Caco-2 (cell line): ENCODE results near the gene INPPL1. TPM values are rescaled to one million over a fixed set of nuclear protein-coding genes. Genes with fewer than 3 reads are reported as not detected.

Source experiments
- BruUV-seq: library from RNA; stranded (reverse); fragments of 400-500 nt; replicated peaks from 2 replicates; lab custom pipeline; 2021; lab: Mats Ljungman, UMichigan
- CTCF ChIA-PET: fragments of 300-600 bp; sonication (Branson Sonifier 250); formaldehyde crosslinking; loops from one replicate; lab custom pipeline; 2022; ENCODE audit warnings: antibody characterized with exemption; lab: Charles Lee
- POLR2A ChIA-PET: fragments of 300-600 bp; sonication (Branson Sonifier 250); formaldehyde crosslinking; loops from one replicate; lab custom pipeline; 2022; ENCODE audit warnings: antibody characterized with exemption; lab: Charles Lee
- DNase-seq, 2 experiments: peaks; one replicate each; pipeline versions ENCODE4 v3.0.0 to v3.0.0-alpha.2; 2020 to 2022
- H3K27me3 ChIP-seq: replicated peaks from 2 replicates; pipeline ENCODE4 v1.6.0; 2011; ENCODE audit warnings: low read length; ENCODE audit not compliant: control insufficient read depth, insufficient read depth
- H3K36me3 ChIP-seq: 2 replicates; pipeline ENCODE4 v1.5.1; 2011; ENCODE audit warnings: low read length; ENCODE audit not compliant: control insufficient read depth, insufficient read depth
- H3K4me1 ChIP-seq: fragments of 250-450 bp; sonication (Bioruptor Pico); 2 replicates; pipeline ENCODE4 v1.5.1; 2020; ENCODE audit warnings: mild to moderate bottlenecking
- H3K4me3 ChIP-seq: 2 replicates; pipeline ENCODE4 v1.5.1; 2011; ENCODE audit warnings: low read depth, mild to moderate bottlenecking, control low read depth, low read length
- H3K9me3 ChIP-seq: fragments of 250-450 bp; sonication (Bioruptor Pico); 2 replicates; pipeline ENCODE4 v1.5.1; 2020; ENCODE audit warnings: mild to moderate bottlenecking, moderate library complexity
- H3K27ac Mint-ChIP-seq: one replicate; pipeline ENCODE4 v1.8.0; 2022; ENCODE audit warnings: mixed read lengths; ENCODE audit not compliant: unreplicated experiment
- H3K27me3 Mint-ChIP-seq: one replicate; pipeline ENCODE4 v1.8.0; 2022; ENCODE audit warnings: mixed read lengths; ENCODE audit not compliant: insufficient read depth, unreplicated experiment
- H3K36me3 Mint-ChIP-seq: one replicate; pipeline ENCODE4 v1.8.0; 2022; ENCODE audit warnings: mild to moderate bottlenecking, mixed read lengths; ENCODE audit not compliant: insufficient read depth, unreplicated experiment
- H3K4me1 Mint-ChIP-seq: one replicate; pipeline ENCODE4 v1.8.0; 2022; ENCODE audit warnings: low read depth, mixed read lengths; ENCODE audit not compliant: unreplicated experiment
- H3K4me3 Mint-ChIP-seq: one replicate; pipeline ENCODE4 v1.8.0; 2022; ENCODE audit warnings: mild to moderate bottlenecking, moderate library complexity, mixed read lengths; ENCODE audit not compliant: unreplicated experiment
- H3K9me3 Mint-ChIP-seq: one replicate; pipeline ENCODE4 v1.8.0; 2022; ENCODE audit warnings: mixed read lengths; ENCODE audit not compliant: unreplicated experiment
- intact Hi-C: fragments of 100-400 bp; cut with micrococcal nuclease; formaldehyde crosslinking; loops from one replicate; pipeline ENCODE4 v1.10.0; 2022; ENCODE audit not compliant: unreplicated experiment
- total RNA-seq: library from RNA; stranded (reverse); gene quantifications from 2 replicates; pipeline ENCODE4 v1.2.3, GENCODE V29; 2022
- TF ChIP-seq, protein P1 (sequence below), 2 experiments: fragments of 200-600 bp in 1 of 2; IDR thresholded peaks; 1 replicate in 1 of 2; 2 replicates in 1 of 2; pipeline versions ENCODE4 v1.5.1 to v1.8.0; 2011 to 2022; ENCODE audit warnings: antibody characterized with exemption in 1 of 2, control low read depth in 1 of 2, inconsistent platforms in 1 of 2, low read depth in 1 of 2, low read length in 1 of 2, mild to moderate bottlenecking in 1 of 2, moderate library complexity in 1 of 2; ENCODE audit not compliant: insufficient read depth in 1 of 2, severe bottlenecking in 1 of 2, unreplicated experiment in 1 of 2

The INPPL1 gene
- total RNA-seq, 1 experiment from 2014 or later, result 393 TPM

DNA sequence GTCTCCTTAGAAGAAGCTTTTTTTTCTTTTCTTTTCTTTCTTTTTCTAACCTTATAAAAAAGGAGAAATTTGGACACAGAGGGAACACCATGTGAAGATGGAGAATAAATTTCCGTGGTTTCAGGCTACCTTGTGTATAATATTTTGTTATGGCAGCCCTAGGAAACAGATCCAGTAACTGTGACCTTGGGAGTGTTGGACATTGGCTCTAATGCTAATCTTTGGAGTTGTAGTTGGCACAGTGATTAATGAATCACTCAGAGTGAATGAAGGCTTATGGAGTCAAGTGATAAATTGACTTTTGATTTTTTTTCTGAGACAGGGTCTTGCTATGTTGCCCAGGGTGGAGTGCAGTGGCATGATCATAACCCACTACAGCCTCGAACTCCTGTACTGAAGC is 34.9 kb downstream of the INPPL1 start:
- H3K36me3 Mint-ChIP-seq, result no peaks in the 10 kb centered on the region
- no peak overlapping the region for H3K4me3 Mint-ChIP-seq
- DNase-seq, result no peak
- no peaks in the 10 kb centered on the region for H3K4me1 Mint-ChIP-seq
- no peak overlapping the region for H3K27ac Mint-ChIP-seq
- H3K9me3 Mint-ChIP-seq, result no peaks in the 10 kb centered on the region
- Histone ChIP-seq H3K27me3 (no peaks in the 10 kb centered on the region), H3K36me3 (no peaks in the 10 kb centered on the region), H3K9me3 (peaks cover under 1% of the 10 kb centered on the region; the same call in 1 of the 2 replicates), H3K4me1 (no peaks in the 10 kb centered on the region), H3K4me3 (no peak overlapping the region)
- no TSS peak for BruUV-seq
- ChIA-PET CTCF (no interaction called here), POLR2A (interaction anchor here (0.6 kb wide), 1 partner anchor 126 kb away, joined by 3 read pairs; no protein-coding TSS in a partner anchor)
- intact Hi-C loops, result no loop called here
- H3K27me3 Mint-ChIP-seq, result peaks cover 10% of the 10 kb centered on the region
- TF ChIP-seq, protein P1, sequence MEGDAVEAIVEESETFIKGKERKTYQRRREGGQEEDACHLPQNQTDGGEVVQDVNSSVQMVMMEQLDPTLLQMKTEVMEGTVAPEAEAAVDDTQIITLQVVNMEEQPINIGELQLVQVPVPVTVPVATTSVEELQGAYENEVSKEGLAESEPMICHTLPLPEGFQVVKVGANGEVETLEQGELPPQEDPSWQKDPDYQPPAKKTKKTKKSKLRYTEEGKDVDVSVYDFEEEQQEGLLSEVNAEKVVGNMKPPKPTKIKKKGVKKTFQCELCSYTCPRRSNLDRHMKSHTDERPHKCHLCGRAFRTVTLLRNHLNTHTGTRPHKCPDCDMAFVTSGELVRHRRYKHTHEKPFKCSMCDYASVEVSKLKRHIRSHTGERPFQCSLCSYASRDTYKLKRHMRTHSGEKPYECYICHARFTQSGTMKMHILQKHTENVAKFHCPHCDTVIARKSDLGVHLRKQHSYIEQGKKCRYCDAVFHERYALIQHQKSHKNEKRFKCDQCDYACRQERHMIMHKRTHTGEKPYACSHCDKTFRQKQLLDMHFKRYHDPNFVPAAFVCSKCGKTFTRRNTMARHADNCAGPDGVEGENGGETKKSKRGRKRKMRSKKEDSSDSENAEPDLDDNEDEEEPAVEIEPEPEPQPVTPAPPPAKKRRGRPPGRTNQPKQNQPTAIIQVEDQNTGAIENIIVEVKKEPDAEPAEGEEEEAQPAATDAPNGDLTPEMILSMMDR (IDR thresholded peaks at IDR 0.05; ENCODE audit: insufficient read depth in 1 of 2, low read depth in 1 of 2, low read length in 1 of 2, severe bottlenecking in 1 of 2, unreplicated experiment in 1 of 2), result no peak

DNA sequence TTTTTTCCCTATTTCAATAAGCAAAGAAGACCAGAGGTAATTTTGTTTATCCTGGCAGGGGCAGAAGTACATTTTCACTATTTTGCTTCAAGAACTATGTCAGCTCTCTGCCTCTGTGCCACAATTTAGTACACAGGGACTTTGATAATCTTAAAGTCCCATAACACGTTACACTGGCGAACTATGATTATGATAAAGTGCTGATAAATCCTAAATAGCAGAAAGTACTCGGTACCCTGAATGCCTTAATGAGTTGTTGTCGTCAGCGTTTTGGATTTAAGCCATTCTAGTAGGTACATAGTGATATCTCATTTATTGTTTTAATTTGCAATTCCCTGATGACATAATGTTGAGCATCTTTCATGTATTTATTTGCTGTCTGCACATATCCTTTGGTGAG is 36.0 kb downstream of the INPPL1 start:
- Histone ChIP-seq H3K36me3 (no peaks in the 10 kb centered on the region), H3K4me1 (no peaks in the 10 kb centered on the region), H3K9me3 (no peaks in the 10 kb centered on the region), H3K4me3 (no peak overlapping the region), H3K27me3 (no peaks in the 10 kb centered on the region)
- Mint-ChIP-seq H3K9me3 (no peaks in the 10 kb centered on the region), H3K4me1 (no peaks in the 10 kb centered on the region), H3K27me3 (peaks cover 9% of the 10 kb centered on the region), H3K36me3 (no peaks in the 10 kb centered on the region), H3K4me3 (no peak overlapping the region), H3K27ac (no peak overlapping the region)
- ChIA-PET POLR2A (no interaction called here), CTCF (no interaction called here)
- TF ChIP-seq, protein P1 (IDR thresholded peaks at IDR 0.05; ENCODE audit: insufficient read depth in 1 of 2, low read depth in 1 of 2, low read length in 1 of 2, severe bottlenecking in 1 of 2, unreplicated experiment in 1 of 2), result no peak
- no TSS peak for BruUV-seq
- intact Hi-C loops, result no loop called here
- DNase-seq, result no peak

DNA sequence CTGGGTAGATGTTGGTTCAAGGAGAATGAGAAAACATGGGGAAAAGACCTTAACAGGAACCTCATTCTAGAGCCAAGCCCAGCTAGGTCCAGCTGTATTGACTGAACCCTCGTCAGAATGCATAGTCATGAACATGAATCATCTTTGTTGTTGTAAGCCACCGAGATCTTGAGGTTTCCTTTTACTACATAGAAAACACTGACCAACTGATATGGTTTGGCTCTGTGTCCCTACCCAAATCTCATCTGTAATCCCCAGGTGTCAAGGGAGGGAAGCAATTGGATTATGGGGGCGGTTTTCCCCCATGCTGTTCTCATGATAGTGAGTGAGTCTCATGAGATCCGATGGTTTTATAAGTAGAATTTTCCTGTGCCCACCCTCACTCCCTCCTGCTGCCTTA is 38.8 kb downstream of the INPPL1 start:
- Histone ChIP-seq H3K4me3 (no peak overlapping the region), H3K36me3 (no peaks in the 10 kb centered on the region), H3K27me3 (no peaks in the 10 kb centered on the region), H3K4me1 (0 out of 2 replicates have a peak, but pooled peaks cover 3% of the 10 kb centered on the region), H3K9me3 (no peaks in the 10 kb centered on the region)
- H3K4me3 Mint-ChIP-seq, result no peak overlapping the region
- no peak for DNase-seq
- TF ChIP-seq, protein P1 (IDR thresholded peaks at IDR 0.05; ENCODE audit: insufficient read depth in 1 of 2, low read depth in 1 of 2, low read length in 1 of 2, severe bottlenecking in 1 of 2, unreplicated experiment in 1 of 2), result no peak
- intact Hi-C loops, result no loop called here
- no peaks in the 10 kb centered on the region for H3K36me3 Mint-ChIP-seq
- BruUV-seq, result no TSS peak
- ChIA-PET POLR2A (no interaction called here), CTCF (interaction anchor here (0.5 kb wide), 1 partner anchor 184 kb away, joined by 4 read pairs; no protein-coding TSS in a partner anchor)
- H3K27ac Mint-ChIP-seq, result no peak overlapping the region
- peaks cover 11% of the 10 kb centered on the region for H3K27me3 Mint-ChIP-seq
- no peaks in the 10 kb centered on the region for H3K4me1 Mint-ChIP-seq
- H3K9me3 Mint-ChIP-seq, result no peaks in the 10 kb centered on the region
